ENCODE data around the gene SNHG17. TPM values are rescaled to one million over a fixed set of nuclear protein-coding genes. Genes with fewer than 3 reads are reported as not detected.

The SNHG17 gene
- total RNA-seq, 4 donors from 2014 or later = 6.0 to 12.2 (median 8.7) TPM

DNA sequence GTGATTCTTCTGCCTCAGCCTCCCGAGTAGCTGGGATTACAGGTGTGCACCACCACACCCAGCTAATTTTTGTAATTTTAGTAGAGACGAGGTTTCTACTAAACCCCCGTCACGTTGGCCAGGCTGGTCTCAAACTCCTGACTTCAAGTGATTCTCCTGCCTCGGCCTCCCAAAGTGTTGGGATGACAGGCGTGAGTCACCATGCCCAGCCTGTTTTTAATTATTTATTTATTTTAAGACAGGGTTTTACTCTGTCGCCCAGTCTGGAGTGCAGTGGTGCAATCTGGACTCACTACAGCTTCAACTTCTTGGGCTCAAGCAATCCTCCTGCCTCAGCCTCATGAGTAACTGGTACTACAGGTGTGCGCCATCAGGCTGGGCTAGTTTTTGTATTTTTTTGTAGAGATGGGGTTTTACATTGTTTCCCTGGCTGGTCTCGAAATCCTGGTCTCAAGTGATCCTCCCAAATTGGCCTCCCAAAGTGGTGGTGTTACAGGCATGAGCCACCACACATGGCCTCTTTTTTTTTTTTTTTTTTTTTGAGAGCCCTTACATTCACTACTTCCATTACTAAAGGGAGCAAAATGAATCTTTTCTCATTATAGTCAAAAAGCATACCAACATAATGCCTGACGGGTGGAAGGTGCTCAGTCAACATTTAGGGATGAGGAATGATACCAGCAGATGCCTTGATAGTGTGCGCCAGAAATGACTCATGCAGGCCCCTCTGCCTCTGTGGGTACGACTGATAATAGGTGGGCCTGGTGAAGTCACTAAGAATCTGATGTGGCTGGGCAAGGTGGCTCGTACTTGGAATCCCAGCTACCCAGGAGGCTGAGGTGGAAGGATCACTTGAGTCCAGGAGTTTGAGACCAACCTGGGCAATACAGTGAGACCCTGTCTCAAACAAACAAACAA lies 19.7 kb upstream of the SNHG17 start:
- DNase-seq = no peak
- H3K27ac ChIP-seq = no peak overlapping the region
- no peak for ATAC-seq
- in situ Hi-C loops (cut with MboI; ENCODE audit: low sequenced_read_pairs in 4 of 4) (no loop called here), intact Hi-C loops (cut with DNase I; ENCODE audit: low total_unique reads) (no loop called here)
- peaks cover 0 to 10% of the 10 kb centered on the region in 2 donors for H3K36me3 ChIP-seq
- no peaks in the 10 kb centered on the region for H3K27me3 ChIP-seq
- H3K9me3 ChIP-seq = no peaks in the 10 kb centered on the region
- no peak for TF ChIP-seq POLR2A (IDR thresholded peaks at IDR 0.05)
- TF ChIP-seq, protein P1, sequence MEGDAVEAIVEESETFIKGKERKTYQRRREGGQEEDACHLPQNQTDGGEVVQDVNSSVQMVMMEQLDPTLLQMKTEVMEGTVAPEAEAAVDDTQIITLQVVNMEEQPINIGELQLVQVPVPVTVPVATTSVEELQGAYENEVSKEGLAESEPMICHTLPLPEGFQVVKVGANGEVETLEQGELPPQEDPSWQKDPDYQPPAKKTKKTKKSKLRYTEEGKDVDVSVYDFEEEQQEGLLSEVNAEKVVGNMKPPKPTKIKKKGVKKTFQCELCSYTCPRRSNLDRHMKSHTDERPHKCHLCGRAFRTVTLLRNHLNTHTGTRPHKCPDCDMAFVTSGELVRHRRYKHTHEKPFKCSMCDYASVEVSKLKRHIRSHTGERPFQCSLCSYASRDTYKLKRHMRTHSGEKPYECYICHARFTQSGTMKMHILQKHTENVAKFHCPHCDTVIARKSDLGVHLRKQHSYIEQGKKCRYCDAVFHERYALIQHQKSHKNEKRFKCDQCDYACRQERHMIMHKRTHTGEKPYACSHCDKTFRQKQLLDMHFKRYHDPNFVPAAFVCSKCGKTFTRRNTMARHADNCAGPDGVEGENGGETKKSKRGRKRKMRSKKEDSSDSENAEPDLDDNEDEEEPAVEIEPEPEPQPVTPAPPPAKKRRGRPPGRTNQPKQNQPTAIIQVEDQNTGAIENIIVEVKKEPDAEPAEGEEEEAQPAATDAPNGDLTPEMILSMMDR (IDR thresholded peaks at IDR 0.05 in 4 of 5, conservative IDR thresholded peaks at IDR 0.05 in 1 of 5) = no peak
- no peaks in the 10 kb centered on the region for H3K4me1 ChIP-seq
- no peak overlapping the region for H3K4me3 ChIP-seq

DNA sequence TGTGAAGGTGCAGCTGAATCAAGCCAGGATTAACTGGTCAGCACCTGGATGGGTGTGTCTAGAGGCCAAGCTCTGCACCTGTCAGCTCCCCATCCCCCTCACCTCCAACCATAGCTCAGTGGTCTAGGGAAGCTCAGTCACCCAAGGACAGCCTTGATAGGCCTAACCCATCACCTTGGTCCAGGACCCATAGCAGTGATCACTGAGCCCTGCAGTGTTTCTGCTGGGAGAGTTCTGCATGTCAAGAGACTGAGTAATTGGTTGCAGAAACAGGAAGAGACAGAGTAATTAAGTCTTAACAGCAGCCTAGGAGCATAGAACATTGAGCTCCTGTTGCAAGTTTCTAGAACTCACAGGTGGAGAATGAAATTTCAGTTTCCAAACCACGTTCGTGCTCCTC lies 18.8 kb upstream of the SNHG17 start:
- Histone ChIP-seq H3K36me3 (peaks cover 0 to 19% of the 10 kb centered on the region in 2 donors), H3K4me3 (no peak overlapping the region), H3K4me1 (no peaks in the 10 kb centered on the region), H3K27ac (no peak overlapping the region), H3K9me3 (no peaks in the 10 kb centered on the region), H3K27me3 (no peaks in the 10 kb centered on the region)
- ATAC-seq = no peak
- TF ChIP-seq, protein P1 (IDR thresholded peaks at IDR 0.05 in 4 of 5, conservative IDR thresholded peaks at IDR 0.05 in 1 of 5) = no peak
- TF ChIP-seq POLR2A (IDR thresholded peaks at IDR 0.05) = no peak
- no peak for DNase-seq
- in situ Hi-C loops (cut with MboI; ENCODE audit: low sequenced_read_pairs in 4 of 4) (no loop called here), intact Hi-C loops (cut with DNase I; ENCODE audit: low total_unique reads) (no loop called here)

DNA sequence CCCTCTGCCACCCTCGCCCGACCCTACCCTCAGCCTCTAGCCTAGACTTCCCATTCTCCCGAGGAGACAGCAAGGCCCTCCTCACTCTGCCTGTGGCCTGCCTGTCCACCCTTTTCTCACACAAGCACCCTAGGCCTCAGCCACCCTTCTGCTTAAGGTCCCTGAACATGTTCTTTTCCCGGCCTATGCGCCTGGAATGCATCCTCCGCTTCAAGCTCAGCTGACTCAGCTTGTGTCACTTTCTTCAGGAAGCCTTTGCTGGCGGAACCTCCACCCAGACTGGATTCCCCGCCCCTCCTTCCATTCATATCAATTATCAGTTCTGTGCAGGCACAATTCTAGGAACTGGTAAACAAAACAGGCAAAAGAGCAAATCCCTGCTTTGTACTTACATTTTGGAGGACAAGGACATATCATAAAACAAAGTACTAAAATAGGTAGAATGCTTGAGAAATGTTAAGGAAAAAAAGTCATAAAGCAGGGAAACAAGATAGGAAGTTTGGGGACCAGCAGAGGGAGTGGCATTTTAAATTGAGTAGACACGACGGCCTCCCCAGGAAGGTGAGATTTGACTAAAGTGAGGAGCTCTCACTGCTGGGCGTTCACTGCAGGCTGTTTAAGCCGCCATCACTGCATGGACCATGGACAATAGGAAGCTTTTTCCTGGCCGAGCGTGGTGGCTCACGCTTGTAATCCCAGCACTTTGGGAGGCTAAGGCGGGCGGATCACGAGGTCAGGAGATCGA lies 17.9 kb upstream of the SNHG17 start:
- no peak for DNase-seq
- H3K27ac ChIP-seq = peak overlapping the region in 3 of 4 donors; percentile 27 to 48 (median 43)
- no peak for TF ChIP-seq POLR2A (IDR thresholded peaks at IDR 0.05)
- TF ChIP-seq, protein P1 (IDR thresholded peaks at IDR 0.05 in 4 of 5, conservative IDR thresholded peaks at IDR 0.05 in 1 of 5) = no peak
- no peak for ATAC-seq
- intact Hi-C loops (cut with DNase I; ENCODE audit: low total_unique reads) = no loop called here
- no peaks in the 10 kb centered on the region for H3K4me1 ChIP-seq
- no peaks in the 10 kb centered on the region for H3K27me3 ChIP-seq
- no peaks in the 10 kb centered on the region for H3K9me3 ChIP-seq
- H3K36me3 ChIP-seq = peaks cover 0 to 22% of the 10 kb centered on the region in 2 donors
- no peak overlapping the region for H3K4me3 ChIP-seq
- in situ Hi-C loops (cut with MboI; ENCODE audit: low sequenced_read_pairs in 4 of 4) = no loop called here

DNA sequence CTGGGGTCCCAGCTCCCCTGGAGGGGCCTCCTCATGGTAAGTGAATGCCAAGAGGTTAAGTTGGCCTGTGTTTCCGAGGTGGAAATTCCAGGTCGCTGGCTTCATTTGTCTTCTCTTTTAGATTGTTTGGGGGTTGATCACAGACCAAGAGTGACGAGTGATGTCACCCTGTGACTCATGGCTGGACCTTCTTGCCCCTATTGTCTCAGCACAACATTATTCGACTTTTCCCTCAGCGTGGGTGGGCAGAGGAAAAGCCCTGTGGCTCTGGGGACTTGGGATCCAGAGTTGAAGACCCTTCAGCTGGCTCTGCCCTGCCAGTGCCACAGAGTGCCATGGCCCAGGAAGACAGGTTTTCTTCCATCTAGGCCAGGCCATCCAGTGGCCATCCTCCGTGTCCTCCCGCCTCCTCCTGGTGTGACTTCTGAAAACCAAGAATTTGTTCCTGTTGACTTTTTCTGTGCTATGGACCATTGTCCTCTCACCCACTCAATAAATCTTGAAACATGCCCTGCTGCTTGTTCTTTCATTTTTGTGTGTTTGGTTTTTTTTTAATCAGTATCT lies 15.4 kb upstream of the SNHG17 start:
- peaks cover 0 to 22% of the 10 kb centered on the region in 2 donors for H3K36me3 ChIP-seq
- no peak for ATAC-seq

More for the DNA sequence above, 15.4 kb upstream of the SNHG17 start:
- intact Hi-C loops (cut with DNase I; ENCODE audit: low total_unique reads) (no loop called here), in situ Hi-C loops (cut with MboI; ENCODE audit: low sequenced_read_pairs in 4 of 4) (no loop called here)
- Histone ChIP-seq H3K4me3 (no peak overlapping the region), H3K27ac (no peak overlapping the region), H3K4me1 (peaks cover 7 to 12% of the 10 kb centered on the region in 2 donors), H3K9me3 (no peaks in the 10 kb centered on the region), H3K27me3 (no peaks in the 10 kb centered on the region)
- DNase-seq = no peak
- TF ChIP-seq, protein P1 (IDR thresholded peaks at IDR 0.05 in 4 of 5, conservative IDR thresholded peaks at IDR 0.05 in 1 of 5) = no peak
- no peak for TF ChIP-seq POLR2A (IDR thresholded peaks at IDR 0.05)

All from gastrocnemius medialis (tissue), 4 donors.